Measurements from ENCODE around the gene BACH2.

DNA sequence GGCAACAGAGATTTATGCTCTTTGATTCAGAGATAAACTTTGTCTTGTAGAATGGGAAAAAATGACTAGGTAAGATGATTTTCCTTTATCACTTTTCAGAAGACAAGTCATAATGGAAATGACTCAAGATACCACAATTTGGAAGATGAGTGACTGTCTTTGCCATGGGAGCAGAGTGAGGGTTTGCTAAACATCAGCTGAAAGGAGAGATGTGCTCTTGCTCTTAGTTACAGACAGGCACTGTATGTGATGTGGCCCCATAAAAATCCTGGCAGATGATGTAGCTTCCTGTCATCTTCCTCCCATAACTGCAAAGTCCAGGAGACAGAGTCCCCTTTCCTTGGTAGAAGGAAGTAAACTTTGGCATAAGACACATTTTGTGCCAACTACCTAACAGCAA lies 47.6 kb downstream of the BACH2 start:
- TF ChIP-seq CTCF (IDR thresholded peaks at IDR 0.05) (no peak), POLR2AphosphoS5 (IDR thresholded peaks at IDR 0.05) (no peak), POLR2A (IDR thresholded peaks at IDR 0.05) (no peak)
